Dermis microvascular lymphatic vessel endothelial cell (primary cell): Measurements from ENCODE around the gene CRISPLD2. TPM values are rescaled to one million over a fixed set of nuclear protein-coding genes. Genes with fewer than 3 reads are reported as not detected.

ENCODE experiments used
- DNase-seq, 2 donors: peaks; one replicate each; pipeline versions ENCODE4 v3.0.0 to v3.0.0-alpha.2; 2010; ENCODE audit warnings: low read depth in 2 of 2
- total RNA-seq: library from RNA; depleted of rRNA; stranded (reverse); fragments of >200 nt; gene quantifications from 2 replicates; pipeline ENCODE4 v1.2.1, GENCODE V29; 2014

Gene CRISPLD2
- total RNA-seq, 1 donor from 2014 or later: under 0.01 TPM

DNA sequence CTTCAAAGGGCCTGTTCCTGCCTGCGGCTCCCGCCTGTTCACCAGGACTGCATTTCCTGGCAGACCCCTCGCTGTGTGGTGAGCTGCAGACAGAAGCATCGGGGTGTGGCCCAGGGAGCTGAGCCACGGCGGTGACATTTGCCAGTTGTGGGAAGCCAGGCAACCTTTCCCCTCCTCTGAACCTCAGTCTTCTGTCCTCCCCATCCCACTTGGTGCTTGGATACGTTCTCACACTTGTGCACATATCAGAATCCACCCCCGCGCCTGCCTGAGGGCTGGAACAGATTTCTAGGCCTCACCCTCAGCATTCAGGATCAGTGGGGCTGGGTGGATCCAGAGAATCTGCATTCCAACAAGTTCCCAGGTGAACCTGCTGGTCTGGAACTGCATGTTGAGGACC is 63.5 kb downstream of the CRISPLD2 start:
- no peak for DNase-seq

- no peak for DNase-seq
Observed at GRCh38 chr16:84884246-84884595, 64.4 kb downstream of the CRISPLD2 start.

- peak in 1 of 2 donors; percentile 39 for DNase-seq
Observed at GRCh38 chr16:84884596-84885341, 65.0 kb downstream of the CRISPLD2 start.

DNA sequence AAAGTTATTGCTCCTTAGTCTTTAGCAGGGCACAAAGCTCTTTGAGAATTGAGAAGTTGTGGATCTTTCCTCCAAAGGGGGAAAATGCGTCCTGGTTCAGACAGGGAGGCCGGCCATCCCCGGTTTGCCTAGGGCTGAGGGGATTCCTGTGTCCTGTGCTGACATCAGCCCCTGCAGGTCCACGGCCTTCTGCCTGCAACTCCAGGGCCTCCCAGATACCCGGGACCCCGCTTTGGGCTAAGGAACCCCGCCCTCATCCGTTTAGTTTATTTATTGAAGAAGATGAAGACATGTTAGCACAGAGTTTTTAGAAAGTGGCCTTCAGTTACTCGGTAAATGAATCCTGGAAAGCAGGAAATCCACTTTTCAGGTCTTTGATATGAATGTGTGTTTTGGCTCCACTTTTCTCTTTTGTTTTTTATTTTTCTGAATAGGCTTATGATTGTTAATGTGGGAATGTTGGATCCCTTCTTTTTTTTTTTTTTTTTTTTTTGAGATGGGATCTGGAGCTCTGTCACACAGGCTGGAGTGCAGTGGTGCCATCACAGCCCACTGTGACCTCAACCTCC is 65.6 kb downstream of the CRISPLD2 start:
- peak; percentile 35 to 56 for DNase-seq

- no peak for DNase-seq
Observed at GRCh38 chr16:84886497-84887090, 66.8 kb downstream of the CRISPLD2 start.

DNA sequence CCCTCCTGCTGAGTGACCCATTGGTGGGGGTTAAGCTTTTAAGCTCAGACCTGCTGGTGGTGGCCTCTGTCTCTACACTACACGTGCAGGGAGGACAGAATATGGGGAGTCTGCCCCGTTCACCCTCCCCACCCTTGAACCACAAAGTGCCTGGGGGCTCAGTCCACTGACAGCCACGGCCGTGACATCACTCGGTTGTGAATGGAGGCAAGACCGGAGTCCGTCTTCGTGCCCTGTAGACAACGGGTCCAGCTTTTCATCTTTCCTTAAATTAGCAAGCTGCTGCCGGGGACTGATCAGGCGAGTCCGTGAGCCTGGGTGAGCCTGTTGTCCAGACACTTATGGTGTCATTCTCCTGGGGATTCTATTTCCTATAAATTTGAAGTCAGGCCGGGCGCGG is 67.4 kb downstream of the CRISPLD2 start:
- DNase-seq: no peak

DNA sequence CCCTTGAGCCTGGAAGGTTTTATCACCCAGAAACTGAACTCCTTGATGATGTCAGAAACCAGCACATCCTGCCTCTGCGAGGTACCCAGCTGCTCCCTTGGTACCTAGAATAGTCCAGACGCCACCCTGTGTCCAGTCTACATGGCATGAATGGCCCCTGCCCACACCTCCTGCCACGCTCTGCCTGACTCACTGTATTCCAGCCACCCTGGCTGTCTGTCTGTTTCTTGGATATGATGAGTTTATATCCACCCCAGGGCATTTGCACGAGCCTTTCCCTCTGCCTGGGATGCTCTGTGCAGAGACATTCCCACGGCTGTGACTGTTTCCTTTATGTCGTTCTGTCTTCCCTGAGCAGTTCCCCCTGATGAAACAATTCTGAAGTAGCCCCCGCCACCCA is 68.7 kb downstream of the CRISPLD2 start:
- peak in 1 of 2 donors; percentile 24 for DNase-seq

- DNase-seq: no peak
Observed at GRCh38 chr16:84889066-84889465, 69.3 kb downstream of the CRISPLD2 start.

DNA sequence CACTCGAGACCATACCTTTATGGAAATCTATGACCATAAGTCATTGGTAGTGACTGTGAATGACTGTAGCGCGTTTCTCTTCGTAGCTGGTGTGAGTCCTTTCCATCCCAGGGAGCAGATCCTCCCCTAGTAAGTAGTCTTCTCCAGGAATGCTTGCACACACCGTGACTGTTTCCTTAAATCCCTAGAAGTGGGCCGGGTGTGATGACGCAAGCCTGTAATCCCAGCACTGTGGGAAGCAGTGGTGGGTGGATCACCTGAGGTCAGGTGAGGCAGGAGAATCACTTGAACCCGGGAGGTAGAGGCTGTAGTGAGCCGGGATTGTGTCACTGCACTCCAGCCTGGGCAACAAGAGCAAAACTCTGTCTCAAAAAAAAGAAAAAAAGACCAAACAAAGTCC is 70.6 kb downstream of the CRISPLD2 start:
- no peak for DNase-seq

- no peak for DNase-seq
Observed at GRCh38 chr16:84891149-84891795, 71.5 kb downstream of the CRISPLD2 start.

- no peak for DNase-seq
Observed at GRCh38 chr16:84892097-84892496, 72.3 kb downstream of the CRISPLD2 start.

DNA sequence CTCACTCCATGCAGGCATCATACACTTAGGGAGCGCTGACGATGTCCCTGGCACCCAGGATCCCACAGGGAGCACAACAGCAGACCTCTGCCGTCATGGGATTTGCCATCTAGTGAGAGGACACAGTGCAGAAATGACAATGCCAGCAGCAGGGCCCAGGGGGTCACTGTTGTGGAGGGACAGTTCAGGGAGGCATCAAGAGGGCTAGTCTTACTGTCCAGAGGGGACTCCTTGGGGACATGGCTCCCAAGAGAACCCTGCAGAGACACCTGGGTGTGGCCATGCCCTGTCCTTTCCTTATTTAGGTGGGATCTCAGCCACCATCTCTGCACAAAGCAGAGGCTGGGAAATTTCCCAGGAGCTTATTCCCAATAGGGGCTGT is 73.7 kb downstream of the CRISPLD2 start:
- DNase-seq: no peak

- no peak for DNase-seq
Observed at GRCh38 chr16:84893849-84894599, 74.2 kb downstream of the CRISPLD2 start.

GRCh38 chr16:84895016-84895415 is 75.2 kb downstream of the CRISPLD2 start:
- DNase-seq: no peak

DNA sequence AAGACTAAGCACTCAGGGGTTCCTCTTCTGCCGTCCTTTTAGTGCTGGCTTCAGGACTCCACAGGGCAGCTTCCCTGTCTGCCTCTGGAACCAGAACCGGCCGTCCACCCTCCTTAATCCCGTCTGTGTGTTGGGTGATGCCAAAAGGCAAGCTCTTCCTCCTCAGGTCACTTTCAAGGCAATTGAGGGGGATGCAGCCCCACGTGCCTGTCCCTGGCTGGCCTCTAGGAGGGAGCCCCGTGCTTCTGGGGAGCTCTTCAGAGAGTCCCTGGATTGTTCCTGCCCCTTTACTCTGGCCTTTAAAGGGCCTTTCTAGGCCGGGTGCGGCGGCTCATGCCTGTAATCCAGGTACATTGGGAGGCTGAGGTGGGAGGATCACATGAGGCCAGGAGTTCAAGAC is 77.1 kb downstream of the CRISPLD2 start:
- DNase-seq: no peak

DNA sequence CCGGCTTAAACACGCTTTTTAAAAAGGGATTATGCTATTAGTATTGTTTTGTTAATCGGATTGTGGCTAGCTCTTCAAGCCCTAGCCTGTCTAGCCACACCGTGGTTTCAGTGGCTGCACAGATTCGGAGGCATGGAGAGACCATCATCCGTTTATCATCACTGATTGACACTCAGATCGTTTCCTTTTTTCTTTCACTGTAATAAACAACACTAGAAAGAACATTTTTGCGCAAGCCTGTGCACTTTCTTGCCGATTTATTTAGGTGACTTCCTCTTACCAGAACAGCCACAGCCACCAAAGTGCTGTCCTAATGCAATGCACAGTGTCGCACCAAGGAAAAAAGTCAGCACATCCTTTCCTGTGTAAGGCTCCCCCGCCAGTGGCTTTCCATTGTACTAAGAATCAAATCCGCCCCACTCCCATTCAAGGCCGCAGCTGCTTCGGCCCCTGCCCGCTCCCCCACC is 78.2 kb downstream of the CRISPLD2 start:
- DNase-seq: no peak

DNA sequence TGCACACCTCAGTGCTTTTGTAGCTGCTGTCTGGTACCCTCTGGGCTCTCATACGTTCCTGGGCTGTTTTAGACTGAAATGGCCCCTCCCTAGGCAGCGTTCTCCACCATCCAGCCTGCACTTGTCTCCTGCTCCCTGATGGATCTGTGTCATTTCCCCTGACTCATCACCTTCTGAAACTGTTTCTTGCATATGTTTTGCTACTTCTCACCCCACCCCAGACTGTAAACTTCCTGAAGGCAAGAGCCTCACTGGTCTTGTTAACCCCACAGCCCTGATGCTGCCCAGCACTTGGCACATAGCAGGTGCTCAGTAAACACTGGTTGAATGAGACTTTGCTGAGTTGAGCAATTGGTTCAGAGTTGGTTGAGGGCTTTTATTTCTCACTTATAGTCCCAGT is 78.7 kb downstream of the CRISPLD2 start:
- DNase-seq: peak in 1 of 2 donors; percentile 64

DNA sequence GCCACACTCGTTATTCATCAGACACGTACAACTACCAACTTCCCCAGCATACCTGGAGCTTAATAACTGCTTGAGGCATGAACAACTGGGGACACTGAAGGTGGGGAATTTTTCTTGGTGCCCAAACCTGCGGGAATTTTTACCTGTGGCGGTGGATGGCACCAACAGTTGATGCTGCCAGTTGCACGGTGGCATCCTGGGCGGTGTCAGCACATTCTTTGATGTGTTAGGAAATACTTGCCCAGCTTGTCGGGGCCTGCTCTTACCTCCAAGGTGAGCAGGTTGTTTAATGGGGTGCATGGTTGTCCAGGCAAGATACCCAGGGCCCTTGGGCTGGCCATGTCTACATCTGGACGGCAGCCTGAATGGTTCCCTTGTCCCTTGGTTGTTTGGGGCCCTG is 79.6 kb downstream of the CRISPLD2 start:
- no peak for DNase-seq

DNA sequence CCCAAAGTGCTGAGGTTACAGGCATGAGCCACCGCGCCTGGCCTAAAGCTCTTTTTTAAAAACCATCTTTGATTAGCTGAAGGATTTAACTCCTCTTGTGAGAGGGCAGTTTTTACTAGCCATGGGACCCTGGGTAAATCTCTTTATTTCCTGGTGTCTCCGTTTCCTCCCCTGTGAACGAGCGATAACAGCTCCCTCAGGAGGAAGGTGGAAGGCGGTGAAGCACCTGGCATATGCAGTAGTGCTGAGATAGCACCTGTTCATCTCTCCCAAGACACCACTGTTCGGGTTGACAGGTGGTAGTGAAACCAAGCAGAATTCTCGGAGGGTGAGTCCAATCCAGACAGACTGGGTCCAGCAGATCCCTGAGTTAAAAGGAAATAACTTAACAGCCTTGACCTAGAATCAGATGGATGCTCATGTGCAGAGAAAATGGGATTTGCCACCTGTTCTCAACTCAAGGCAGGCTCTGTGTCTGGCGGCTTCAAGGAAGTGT is 86.2 kb downstream of the CRISPLD2 start:
- DNase-seq: no peak

DNA sequence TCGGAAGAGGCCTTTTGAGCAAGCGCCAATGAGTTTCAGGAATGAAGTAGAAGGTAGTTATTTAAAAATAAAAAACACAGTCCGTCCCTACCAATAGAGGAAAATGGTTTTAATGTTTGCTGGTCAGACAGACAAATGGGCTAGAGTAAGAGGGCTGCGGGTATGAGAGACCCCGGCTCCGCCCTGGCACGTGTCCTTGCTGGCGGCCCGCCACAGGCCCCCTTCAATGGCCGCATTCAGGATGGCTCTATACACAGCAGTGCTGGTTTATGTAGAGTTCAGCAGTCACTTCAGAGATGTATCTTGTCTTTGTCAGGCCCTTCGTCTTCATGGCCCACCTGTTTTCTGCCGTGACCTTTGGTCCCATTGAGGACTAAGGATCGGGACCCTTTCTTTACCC is 87.3 kb downstream of the CRISPLD2 start:
- no peak for DNase-seq

- DNase-seq: no peak
Observed at GRCh38 chr16:84907575-84907974, 87.8 kb downstream of the CRISPLD2 start.
